Esophagus squamous epithelium (tissue), 4 donors: ENCODE data around the gene CDIPT.

Experiments
- CTCF ChIP-seq, 6 experiments: fragments of 450-650 bp in 4 of 6; fragments of 200-600 bp in 2 of 6; sonication (generic) in 2 of 6; IDR thresholded peaks; one replicate each; pipeline ENCODE4 v1.5.1; 2016 to 2019; ENCODE audit warnings: antibody characterized with exemption in 6 of 6, mild to moderate bottlenecking in 4 of 6, moderate library complexity in 4 of 6
- POLR2A ChIP-seq, 4 donors: fragments of 450-650 bp; IDR thresholded peaks; one replicate each; pipeline ENCODE4 v1.6.1; 2017; ENCODE audit warnings: antibody characterized with exemption in 4 of 4, mild to moderate bottlenecking in 4 of 4, moderate library complexity in 3 of 4

GRCh38 chr16:29908719-29909220, 45.7 kb upstream of the CDIPT start:
- TF ChIP-seq CTCF (IDR thresholded peaks at IDR 0.05) (no peak), POLR2A (IDR thresholded peaks at IDR 0.05) (no peak)
